Hair follicle dermal papilla cell (primary cell): ENCODE measurements around the gene GLG1. TPM values are rescaled to one million over a fixed set of nuclear protein-coding genes. Genes with fewer than 3 reads are reported as not detected.

Source experiments
- small RNA-seq: library from RNA; depleted of rRNA; stranded (forward); fragments of <200 nt; gene quantifications from one replicate; pipeline ENCODE3, GENCODE V24; 2012
- total RNA-seq: library from RNA; depleted of rRNA; stranded (reverse); fragments of >200 nt; gene quantifications from 2 replicates; pipeline ENCODE4 v1.2.3, GENCODE V29; 2012

Gene GLG1
- total RNA-seq: 178 and 203 TPM in 2 replicates

DNA sequence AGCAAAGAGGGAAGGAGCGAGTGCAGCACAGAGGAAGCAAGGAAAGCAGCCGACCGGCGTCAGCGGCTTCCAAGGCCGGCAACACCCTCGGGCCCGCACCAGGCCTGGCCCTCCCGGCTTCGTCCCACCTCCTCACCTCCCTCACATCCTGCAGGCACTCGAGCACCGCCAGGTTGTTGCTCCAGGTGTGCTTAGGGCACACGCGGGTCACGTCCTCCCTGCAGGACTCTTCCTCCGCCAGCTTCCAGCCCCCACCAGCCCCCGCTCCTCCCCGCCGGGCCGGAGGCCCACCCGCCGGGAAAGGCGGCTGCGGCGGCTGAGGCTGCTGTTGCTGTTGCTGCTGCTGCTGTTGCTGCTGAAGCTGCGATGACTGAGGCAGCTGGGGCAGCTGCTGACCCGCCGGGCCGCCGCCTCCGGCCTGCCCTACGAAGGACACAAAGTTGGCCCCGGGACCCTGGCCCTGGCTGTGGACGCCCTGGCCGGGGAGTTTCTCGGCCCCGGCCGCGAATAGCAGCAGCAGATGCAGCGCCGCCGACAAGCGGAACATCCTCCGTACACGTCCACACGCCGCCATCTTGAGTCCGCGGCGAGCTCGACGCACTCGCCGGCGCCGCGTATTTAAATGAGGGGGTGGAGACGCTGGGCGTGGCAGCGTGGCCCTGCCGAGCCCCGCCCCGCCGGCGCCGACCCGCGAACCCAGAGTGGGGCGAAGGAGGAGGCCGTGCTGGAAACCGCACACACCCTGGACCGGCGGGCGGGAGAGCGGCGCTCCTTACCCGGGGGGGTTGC is at the start of gene GLG1:
GLG1 (minus strand) TSS at position 594 of the 789 bp plus-strand sequence; CDS start at position 574, 20 bp downstream.

DNA sequence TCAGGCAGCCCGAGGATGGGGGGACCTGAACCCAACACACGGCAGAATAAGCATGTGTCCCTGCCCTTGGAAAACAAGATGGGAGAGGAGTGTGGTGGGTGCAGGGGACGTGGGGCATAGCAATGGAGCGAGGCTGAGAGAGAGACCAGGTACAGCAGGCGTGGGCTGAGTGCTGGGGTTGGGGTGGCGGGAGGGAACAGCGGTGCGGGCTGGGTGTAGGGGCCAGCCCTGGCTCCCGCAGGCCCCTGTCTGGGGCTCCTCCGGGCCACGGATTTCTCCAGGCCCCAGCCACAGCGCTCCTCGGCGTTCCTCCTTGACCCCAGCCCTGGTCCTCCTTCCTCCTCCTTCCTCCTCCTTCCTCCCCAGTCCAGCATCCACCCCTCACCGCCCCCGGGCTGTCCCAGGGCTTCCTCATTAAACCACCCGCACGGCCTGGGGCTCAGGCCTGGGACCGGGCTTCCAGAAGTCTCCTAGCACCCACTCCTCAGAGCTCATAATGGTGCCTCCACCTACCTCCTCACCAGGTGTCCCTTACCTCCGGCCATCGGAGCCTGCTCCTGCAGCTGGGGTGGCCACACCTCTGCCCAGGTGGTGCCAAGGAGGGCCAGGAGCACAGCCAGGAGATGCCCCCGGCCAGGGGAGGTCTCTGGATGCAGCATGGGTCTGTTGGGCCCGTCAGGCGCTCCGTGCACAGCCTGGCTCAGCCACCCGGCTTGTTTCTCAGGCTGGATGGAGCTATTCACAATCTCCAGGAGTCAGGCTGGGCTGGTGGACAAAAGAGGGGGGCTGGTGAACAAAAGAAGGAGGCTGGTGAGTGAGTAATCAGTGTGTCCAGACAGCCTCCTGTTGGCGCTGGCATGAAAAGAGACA is 186.1 kb downstream of the GLG1 start, which contains the start of gene CLEC18B:
CLEC18B (minus strand) TSS at position 867 of the 870 bp plus-strand sequence; CDS start at position 659, 208 bp downstream.

Small RNAs within 50 kb of the gene (small RNA-seq; reads per million reads assigned to genes)
- not detected for gene RF00019
- gene RNU6-237P: not detected

Other genes with a start within 250 kb of the GLG1 start
- gene NPIPB15, start 230.8 kb downstream of the GLG1 start, total RNA-seq: 1.1 and 1.2 TPM in 2 replicates
- 0.16 TPM in 1 of 2 replicates, not detected in the other for gene CLEC18B, start 185.6 kb downstream of the GLG1 start, total RNA-seq
- gene RFWD3, start 59.8 kb upstream of the GLG1 start, total RNA-seq: 15.2 and 16.4 TPM in 2 replicates
- 11.5 and 15.7 TPM in 2 replicates for gene MLKL, start 93.7 kb upstream of the GLG1 start, total RNA-seq
- gene FA2H, start 167.7 kb upstream of the GLG1 start, total RNA-seq: not detected in 2 replicates